Posterior vena cava (tissue), 2 donors: Measurements from ENCODE around the gene TOR4A. TPM values are rescaled to one million over a fixed set of nuclear protein-coding genes. Genes with fewer than 3 reads are reported as not detected.
A peak's percentile ranks its signal among the peaks of the same experiment; 100 is the strongest.

ENCODE experiments used
- DNase-seq: peaks from one replicate; pipeline ENCODE4 v3.0.0-alpha.2; 2020; ENCODE audit warnings: low spot score
- intact Hi-C, 2 donors: fragments of 100-400 bp; cut with DNase I; formaldehyde crosslinking; loops; one replicate each; pipeline versions ENCODE4 v1.14.1 to v1.14.2; 2022 to 2023
- total RNA-seq, 2 donors: library from RNA; stranded (reverse); fragmentation: NEBNext Ultra II Directional; extraction: Animal tissue kit (Norgen Biotek cat#: 25700); gene quantifications; one replicate each; pipeline ENCODE4 v1.2.1, GENCODE V29; 2021
- donor health status: DM: yes; HTN: yes; CAD: no.
- donor health status: DM: yes; HTN: yes; CAD: no.

TOR4A gene
- total RNA-seq, 2 donors from 2014 or later: 5.3 to 7.0 TPM

- DNase-seq: no peak
- intact Hi-C loops: no loop called here
Observed at GRCh38 chr9:137300567-137301080, 23.1 kb downstream of the TOR4A start.

DNA sequence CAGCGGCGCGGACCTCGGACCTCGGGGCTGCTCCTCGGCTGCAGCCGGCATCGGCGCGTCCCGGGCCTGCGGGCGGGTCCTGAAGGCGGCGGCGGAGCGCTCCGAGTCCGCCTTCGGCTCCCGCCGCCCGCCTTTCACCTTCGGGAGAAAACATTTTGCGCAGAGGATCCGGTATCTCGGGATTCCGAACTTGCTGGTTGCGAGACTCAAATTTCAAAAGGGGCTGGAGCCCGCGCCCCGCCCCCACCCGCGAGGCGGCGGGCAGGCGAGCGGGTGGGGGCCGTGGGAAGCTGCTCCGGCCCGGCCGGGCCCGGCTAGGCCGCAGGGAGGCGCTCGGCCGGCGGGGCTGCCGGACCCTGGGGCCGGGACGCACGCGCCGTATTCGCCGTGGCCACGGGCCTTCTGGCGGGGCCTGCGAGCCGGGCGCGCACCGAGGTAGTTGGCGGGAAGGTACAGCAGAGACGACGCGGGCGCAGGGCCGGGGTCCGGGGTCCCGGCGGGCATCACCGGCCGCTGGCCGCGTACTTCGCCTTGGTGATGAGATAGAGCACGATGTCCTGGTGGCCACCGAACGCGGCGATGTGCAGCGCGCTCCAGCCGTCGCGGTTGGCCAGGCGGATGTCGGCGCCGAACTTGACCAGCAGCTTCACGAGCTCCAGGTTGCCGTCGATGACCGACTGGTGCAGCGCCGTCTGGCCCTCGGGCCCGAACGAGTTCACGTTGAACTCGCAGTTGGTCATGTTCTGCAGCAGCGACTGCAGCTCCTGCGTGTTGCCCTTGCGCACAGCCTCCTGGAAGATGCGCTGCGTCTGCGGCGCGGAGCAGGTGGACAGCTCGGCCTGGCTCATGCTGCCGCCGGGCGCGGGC lies 23.8 kb downstream of the TOR4A start:
- intact Hi-C loops: no loop called here
- no peak for DNase-seq

DNA sequence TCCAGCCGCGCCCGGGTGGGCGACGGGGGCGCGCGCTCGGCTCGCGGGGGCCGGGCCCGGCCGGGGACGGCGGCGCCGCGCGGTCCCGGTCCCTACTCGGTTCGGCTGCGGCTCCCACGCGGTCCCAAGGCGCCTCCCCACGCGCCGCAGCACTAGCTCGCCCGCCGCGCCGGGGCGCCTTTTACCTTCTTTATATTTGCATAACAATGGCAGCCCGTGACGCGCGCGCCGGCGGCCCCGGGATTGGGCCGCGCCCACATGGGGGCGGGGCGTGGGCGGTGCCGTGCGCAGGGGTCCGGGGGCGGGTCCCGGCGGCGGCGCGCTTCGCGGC lies 24.6 kb downstream of the TOR4A start, which contains the start of gene NRARP:
NRARP (minus strand) TSS at position 154 of the 331 bp plus-strand sequence. CDS start 343 bp downstream, outside the sequence.
- intact Hi-C loops: no loop called here
- DNase-seq: peak; percentile 95

DNA sequence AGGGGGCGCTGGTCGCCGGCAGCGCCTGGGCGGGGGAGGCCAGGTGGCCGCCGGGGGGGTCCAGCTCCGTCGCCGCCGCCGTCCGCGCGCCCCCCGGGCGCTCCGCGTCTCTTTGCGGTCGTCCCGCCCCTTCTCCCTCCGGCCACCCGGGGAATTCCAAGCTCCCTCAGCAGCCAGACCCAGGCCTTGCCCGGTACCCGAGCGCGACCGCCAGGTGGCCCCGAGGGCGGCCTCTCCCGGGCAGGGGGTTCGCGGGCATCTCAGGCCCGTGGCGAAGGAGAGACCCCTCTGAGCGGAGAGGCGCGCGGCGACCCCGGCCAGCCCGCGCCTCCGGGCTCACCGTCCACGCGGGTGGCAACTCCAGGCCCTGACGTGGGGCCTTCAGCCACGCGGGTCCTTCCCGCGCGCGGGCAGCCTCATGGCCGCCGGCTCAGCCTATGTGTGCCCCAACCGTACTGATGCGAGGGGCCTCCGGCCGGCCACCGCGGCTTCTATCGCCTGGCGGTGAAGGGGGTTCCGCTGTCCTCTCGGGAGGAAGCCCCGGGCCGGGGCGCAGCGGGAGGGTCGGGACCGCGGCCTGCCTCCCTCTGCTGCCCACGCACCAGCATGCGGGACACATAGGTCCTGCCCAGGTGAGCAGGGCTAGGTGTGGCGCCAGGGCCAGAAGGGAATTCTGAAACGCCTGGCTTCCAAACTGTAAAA lies 25.1 kb downstream of the TOR4A start:
- no peak for DNase-seq
- intact Hi-C loops: no loop called here

- intact Hi-C loops: no loop called here
- DNase-seq: no peak
Observed at GRCh38 chr9:137303151-137303892, 25.8 kb downstream of the TOR4A start.

GRCh38 chr9:137303893-137304382 lies 26.4 kb downstream of the TOR4A start:
- no peak for DNase-seq
- intact Hi-C loops: no loop called here

- DNase-seq: peak; percentile 80
- intact Hi-C loops: loop anchor here in 1 of 2 donors (5.0 kb wide), 1 partner anchor 103 kb away; no protein-coding TSS in a partner anchor
Observed at GRCh38 chr9:137304383-137305059, 27.0 kb downstream of the TOR4A start.

GRCh38 chr9:137305060-137305797 lies 27.7 kb downstream of the TOR4A start:
- intact Hi-C loops: loop anchor here in 1 of 2 donors (5.0 kb wide), 1 partner anchor 102 kb away; no protein-coding TSS in a partner anchor
- no peak for DNase-seq

GRCh38 chr9:137305798-137306065 lies 28.2 kb downstream of the TOR4A start:
- DNase-seq: peak; percentile 86
- intact Hi-C loops: loop anchor here in 1 of 2 donors (5.0 kb wide), 1 partner anchor 102 kb away; no protein-coding TSS in a partner anchor

GRCh38 chr9:137306066-137306849 lies 28.7 kb downstream of the TOR4A start:
- intact Hi-C loops: loop anchor here in 1 of 2 donors (5.0 kb wide), 1 partner anchor 101 kb away; no protein-coding TSS in a partner anchor
- DNase-seq: peak; percentile 77

DNA sequence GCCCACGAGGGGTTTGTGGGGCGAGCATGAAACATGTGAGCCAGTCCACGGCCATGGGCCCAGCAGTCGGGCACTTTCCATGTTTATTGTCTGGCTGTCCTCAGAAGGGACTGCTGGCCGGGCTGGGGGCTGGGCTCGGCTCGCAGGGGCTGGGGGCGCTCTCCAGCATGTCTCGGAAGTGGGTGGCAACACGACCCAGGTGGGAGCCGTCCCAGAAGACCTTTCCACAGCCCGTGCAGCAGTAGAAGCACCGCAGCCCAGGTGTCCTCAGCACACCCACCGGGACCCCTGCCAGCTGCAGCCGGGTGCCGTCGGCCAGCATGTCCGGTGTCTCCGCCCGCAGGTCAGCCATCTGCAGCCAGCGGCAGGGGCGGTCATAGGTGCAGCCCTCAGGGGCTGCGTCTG lies 29.3 kb downstream of the TOR4A start:
- intact Hi-C loops: loop anchor here in 1 of 2 donors (5.0 kb wide), 1 partner anchor 100 kb away; no protein-coding TSS in a partner anchor
- peak; percentile 82 for DNase-seq

GRCh38 chr9:137307255-137308056 lies 29.9 kb downstream of the TOR4A start:
- peak; percentile 85 for DNase-seq
- intact Hi-C loops: loop anchor here in 1 of 2 donors (5.0 kb wide), 1 partner anchor 100 kb away; no protein-coding TSS in a partner anchor

DNA sequence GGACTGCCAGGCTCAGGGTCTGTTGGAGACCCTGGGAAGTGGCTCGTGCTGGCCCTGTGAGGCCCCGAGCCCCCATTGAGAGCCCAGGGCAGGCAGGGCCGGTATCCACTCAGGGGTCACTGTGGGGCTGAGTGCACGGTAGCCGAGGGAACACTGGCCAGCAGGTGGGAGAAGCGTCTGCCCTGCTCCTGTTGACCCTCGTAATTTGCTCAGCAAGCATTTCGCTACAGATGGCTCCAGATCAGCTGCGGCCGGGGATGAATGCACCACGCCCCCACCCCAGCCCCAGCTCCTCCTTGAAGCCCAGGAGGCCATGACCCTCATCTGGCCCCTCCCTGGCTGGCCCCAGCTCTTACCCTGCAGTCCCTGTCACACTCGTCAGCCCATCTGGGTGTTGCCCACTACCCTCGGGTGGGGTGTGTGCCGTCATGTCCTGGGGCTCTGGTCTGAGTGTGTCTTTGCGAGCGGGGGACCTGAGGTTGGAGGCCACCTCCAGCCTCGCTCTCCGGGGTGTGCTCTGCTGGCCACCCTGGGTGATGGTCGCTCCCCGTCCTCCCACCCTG lies 30.6 kb downstream of the TOR4A start:
- intact Hi-C loops: loop anchor here in 1 of 2 donors (5.0 kb wide), 1 partner anchor 99 kb away; no protein-coding TSS in a partner anchor
- DNase-seq: no peak

- intact Hi-C loops: loop anchor here in 1 of 2 donors (5.0 kb wide), 1 partner anchor 98 kb away; no protein-coding TSS in a partner anchor
- DNase-seq: no peak
Observed at GRCh38 chr9:137309368-137310188, 32.1 kb downstream of the TOR4A start.
